IgD-negative memory B cell (primary cell): Measurements from ENCODE around the gene SUN5. TPM values are rescaled to one million over a fixed set of nuclear protein-coding genes. Genes with fewer than 3 reads are reported as not detected.
"Not testable (repeated sequence)": the region's sequence is repeated elsewhere in the genome, so short reads cannot be mapped to it uniquely, and the experiment has no call there.

ENCODE experiments used
- H3K27ac Mint-ChIP-seq, 3 donors: one replicate each; pipeline ENCODE4 v1.8.0; 2020 to 2022; ENCODE audit warnings: mild to moderate bottlenecking in 3 of 3, mixed read lengths in 3 of 3, moderate library complexity in 1 of 3
- H3K27me3 Mint-ChIP-seq: one replicate; pipeline ENCODE4 v1.8.0; 2021; ENCODE audit warnings: mixed read lengths
- H3K36me3 Mint-ChIP-seq: one replicate; pipeline ENCODE4 v1.8.0; 2020; ENCODE audit warnings: mild to moderate bottlenecking, mixed read lengths
- H3K4me1 Mint-ChIP-seq, 3 donors: one replicate each; pipeline ENCODE4 v1.8.0; 2020 to 2022; ENCODE audit warnings: mixed read lengths in 3 of 3, mild to moderate bottlenecking in 1 of 3
- H3K4me3 Mint-ChIP-seq, 4 donors: one replicate each; pipeline ENCODE4 v1.8.0; 2020 to 2022; ENCODE audit warnings: mild to moderate bottlenecking in 4 of 4, mixed read lengths in 4 of 4, moderate library complexity in 3 of 4
- H3K9me3 Mint-ChIP-seq, 3 donors: one replicate each; pipeline ENCODE4 v1.8.0; 2020 to 2021; ENCODE audit warnings: mixed read lengths in 3 of 3, mild to moderate bottlenecking in 1 of 3
- polyA plus RNA-seq: library from polyadenylated mRNA; unstranded; fragments of 300-500 nt; fragmentation: Illumina TruSeq; gene quantifications from one replicate; pipeline ENCODE4 v1.2.3, GENCODE V29; 2021

The SUN5 gene
- not detected for polyA plus RNA-seq

GRCh38 chr20:33004141-33004751, at the start of gene SUN5:
TSS of gene SUN5 (minus strand) at chr20:33004433. CDS start at chr20:33004340, 93 bp downstream.
- Mint-ChIP-seq H3K36me3 (peaks cover 5% of the 10 kb centered on the region), H3K27me3 (no peaks in the 10 kb centered on the region), H3K27ac (peak within 1 kb of the TSS in 2 of 3 donors; percentile 24 to 37), H3K4me3 (no peak within 1 kb of the TSS), H3K9me3 (peaks cover 0 to 2% (median 0%) of the 10 kb centered on the region in 3 donors), H3K4me1 (peaks cover 4 to 11% (median 5%) of the 10 kb centered on the region in 3 donors)

GRCh38 chr20:33053291-33054106, 49.3 kb upstream of the SUN5 start, which contains the start of gene BPIFB3:
TSS of gene BPIFB3 (plus strand) at chr20:33053903. CDS start at chr20:33055436, 1,533 bp downstream.
- Mint-ChIP-seq H3K9me3 (no peaks in the 10 kb centered on the region), H3K36me3 (peaks cover 2% of the 10 kb centered on the region), H3K4me3 (peak within 1 kb of the TSS in 1 of 4 donors; percentile 39), H3K27ac (peak within 1 kb of the TSS in 1 of 3 donors; percentile 88), H3K4me1 (no peaks in the 10 kb centered on the region), H3K27me3 (peaks cover 3% of the 10 kb centered on the region)

- Mint-ChIP-seq H3K4me1 (no peaks in the 10 kb centered on the region), H3K27ac (no peak overlapping the region), H3K36me3 (peaks cover 2% of the 10 kb centered on the region), H3K27me3 (peaks cover 3% of the 10 kb centered on the region), H3K4me3 (no peak overlapping the region), H3K9me3 (peaks cover 0 to 3% (median 2%) of the 10 kb centered on the region in 3 donors)
These were observed 47.1 kb upstream of the SUN5 start for GRCh38 chr20:33051333-33051732.

- Mint-ChIP-seq H3K27ac (no peak overlapping the region), H3K36me3 (no peaks in the 10 kb centered on the region), H3K4me1 (peaks cover 0 to 1% (median 0%) of the 10 kb centered on the region in 3 donors), H3K4me3 (no peak overlapping the region), H3K27me3 (no peaks in the 10 kb centered on the region), H3K9me3 (peaks cover 6 to 15% (median 7%) of the 10 kb centered on the region in 3 donors)
These were observed 42.2 kb upstream of the SUN5 start for GRCh38 chr20:33046412-33046811.

- H3K27ac Mint-ChIP-seq, H3K27me3 Mint-ChIP-seq, H3K4me1 Mint-ChIP-seq, H3K36me3 Mint-ChIP-seq: not testable (repeated sequence)
- H3K9me3 Mint-ChIP-seq = peaks cover 6 to 15% (median 7%) of the 10 kb centered on the region in 3 donors
- H3K4me3 Mint-ChIP-seq = peak overlapping the region in 1 of 4 donors; percentile 41
These were observed 41.0 kb upstream of the SUN5 start for GRCh38 chr20:33045129-33045721.

GRCh38 chr20:33043731-33044181, 39.5 kb upstream of the SUN5 start:
- H3K36me3 Mint-ChIP-seq = no peaks in the 10 kb centered on the region
- H3K4me1 Mint-ChIP-seq = peaks cover 0 to 5% (median 0%) of the 10 kb centered on the region in 3 donors
- peaks cover 7 to 15% (median 8%) of the 10 kb centered on the region in 3 donors for H3K9me3 Mint-ChIP-seq
- H3K27ac Mint-ChIP-seq = no peak overlapping the region
- no peak overlapping the region for H3K4me3 Mint-ChIP-seq
- H3K27me3 Mint-ChIP-seq = peaks cover 2% of the 10 kb centered on the region

- H3K4me3 Mint-ChIP-seq = no peak overlapping the region
These were observed 38.9 kb upstream of the SUN5 start for GRCh38 chr20:33042983-33043730.

GRCh38 chr20:33042430-33042829, 38.2 kb upstream of the SUN5 start:
- Mint-ChIP-seq H3K4me3 (no peak overlapping the region), H3K36me3 (no peaks in the 10 kb centered on the region), H3K27me3 (peaks cover 2% of the 10 kb centered on the region), H3K27ac (no peak overlapping the region), H3K9me3 (peaks cover 8 to 15% (median 10%) of the 10 kb centered on the region in 3 donors), H3K4me1 (peaks cover 0 to 5% (median 0%) of the 10 kb centered on the region in 3 donors)

More at GRCh38 chr20:33042983-33043730, 38.9 kb upstream of the SUN5 start:
- H3K27me3 Mint-ChIP-seq = peaks cover 2% of the 10 kb centered on the region
- H3K27ac Mint-ChIP-seq = no peak overlapping the region
- peaks cover 8 to 15% (median 8%) of the 10 kb centered on the region in 3 donors for H3K9me3 Mint-ChIP-seq
- no peaks in the 10 kb centered on the region for H3K36me3 Mint-ChIP-seq
- H3K4me1 Mint-ChIP-seq = peaks cover 0 to 5% (median 0%) of the 10 kb centered on the region in 3 donors

GRCh38 chr20:33038243-33038642, 34.0 kb upstream of the SUN5 start:
- Mint-ChIP-seq H3K27me3 (peaks cover 2% of the 10 kb centered on the region), H3K36me3 (no peaks in the 10 kb centered on the region), H3K9me3 (peaks cover 2 to 5% (median 3%) of the 10 kb centered on the region in 3 donors), H3K4me1 (peaks cover 0 to 3% (median 0%) of the 10 kb centered on the region in 3 donors), H3K27ac (no peak overlapping the region), H3K4me3 (no peak overlapping the region)

GRCh38 chr20:33037456-33037855, 33.2 kb upstream of the SUN5 start:
- peaks cover 2 to 8% (median 3%) of the 10 kb centered on the region in 3 donors for H3K9me3 Mint-ChIP-seq
- H3K27ac Mint-ChIP-seq = no peak overlapping the region
- H3K27me3 Mint-ChIP-seq = peaks cover 2% of the 10 kb centered on the region

GRCh38 chr20:33034901-33035492, 30.8 kb upstream of the SUN5 start:
- Mint-ChIP-seq H3K36me3 (peaks cover 2% of the 10 kb centered on the region), H3K4me1 (peaks cover 0 to 2% (median 0%) of the 10 kb centered on the region in 3 donors), H3K9me3 (peaks cover 2 to 8% (median 3%) of the 10 kb centered on the region in 3 donors), H3K27ac (peak overlapping the region in 1 of 3 donors; percentile 14), H3K4me3 (no peak overlapping the region), H3K27me3 (no peaks in the 10 kb centered on the region)

More at GRCh38 chr20:33037456-33037855, 33.2 kb upstream of the SUN5 start:
- peaks cover 0 to 3% (median 0%) of the 10 kb centered on the region in 3 donors for H3K4me1 Mint-ChIP-seq
- no peak overlapping the region for H3K4me3 Mint-ChIP-seq
- peaks cover 1% of the 10 kb centered on the region for H3K36me3 Mint-ChIP-seq

- Mint-ChIP-seq H3K27ac (no peak overlapping the region), H3K4me3 (no peak overlapping the region), H3K27me3 (no peaks in the 10 kb centered on the region), H3K36me3 (peaks cover 2% of the 10 kb centered on the region), H3K4me1 (no peaks in the 10 kb centered on the region), H3K9me3 (peaks cover 2 to 8% (median 3%) of the 10 kb centered on the region in 3 donors)
These were observed 29.9 kb upstream of the SUN5 start for GRCh38 chr20:33034115-33034514.

- H3K4me1 Mint-ChIP-seq = no peaks in the 10 kb centered on the region
- no peak overlapping the region for H3K4me3 Mint-ChIP-seq
- peaks cover 0 to 8% (median 3%) of the 10 kb centered on the region in 3 donors for H3K9me3 Mint-ChIP-seq
- H3K27me3 Mint-ChIP-seq = no peaks in the 10 kb centered on the region
- H3K36me3 Mint-ChIP-seq = peaks cover 2% of the 10 kb centered on the region
- H3K27ac Mint-ChIP-seq = no peak overlapping the region
These were observed 29.1 kb upstream of the SUN5 start for GRCh38 chr20:33033381-33033780.

GRCh38 chr20:33032555-33032954, 28.3 kb upstream of the SUN5 start:
- Mint-ChIP-seq H3K27ac (no peak overlapping the region), H3K27me3 (no peaks in the 10 kb centered on the region), H3K4me1 (no peaks in the 10 kb centered on the region), H3K9me3 (peaks cover 0 to 8% (median 0%) of the 10 kb centered on the region in 3 donors), H3K4me3 (no peak overlapping the region), H3K36me3 (peaks cover 2% of the 10 kb centered on the region)
